Endothelial cell (in vitro differentiated cells): ENCODE measurements around the gene GLYAT. TPM values are rescaled to one million over a fixed set of nuclear protein-coding genes. Genes with fewer than 3 reads are reported as not detected.

Source experiments
- DNase-seq: peaks from one replicate; pipeline ENCODE4 v3.0.0; 2021; ENCODE audit warnings: low spot score
- H3K27ac Mint-ChIP-seq: one replicate; pipeline ENCODE4 v1.8.0; 2021; ENCODE audit warnings: mixed read lengths, inconsistent platforms; ENCODE audit not compliant: unreplicated experiment
- H3K27me3 Mint-ChIP-seq: one replicate; pipeline ENCODE4 v1.8.0; 2021; ENCODE audit warnings: mild to moderate bottlenecking, moderate library complexity, mixed read lengths, inconsistent platforms; ENCODE audit not compliant: unreplicated experiment
- H3K36me3 Mint-ChIP-seq: one replicate; pipeline ENCODE4 v1.8.0; 2021; ENCODE audit warnings: mild to moderate bottlenecking, low read depth, mixed read lengths, inconsistent platforms; ENCODE audit not compliant: unreplicated experiment
- H3K4me1 Mint-ChIP-seq: one replicate; pipeline ENCODE4 v1.8.0; 2021; ENCODE audit warnings: mild to moderate bottlenecking, mixed read lengths, inconsistent platforms; ENCODE audit not compliant: unreplicated experiment
- H3K4me3 Mint-ChIP-seq: one replicate; pipeline ENCODE4 v1.8.0; 2021; ENCODE audit warnings: mild to moderate bottlenecking, mixed read lengths, inconsistent platforms; ENCODE audit not compliant: unreplicated experiment
- H3K9me3 Mint-ChIP-seq: one replicate; pipeline ENCODE4 v1.8.0; 2021; ENCODE audit warnings: mixed read lengths, inconsistent platforms; ENCODE audit not compliant: unreplicated experiment
- CTCF ChIP-seq: fragments of 200-600 bp; sonication (generic); IDR thresholded peaks from one replicate; pipeline ENCODE4 v1.5.0; 2021; ENCODE audit warnings: antibody characterized with exemption; ENCODE audit not compliant: unreplicated experiment
- total RNA-seq: library from RNA; stranded (reverse); fragmentation: NEBNext Ultra II Directional; extraction: Animal tissue kit (Norgen Biotek cat#: 25700); gene quantifications from one replicate; pipeline ENCODE4 v1.2.1, GENCODE V29; 2021; ENCODE audit not compliant: unreplicated experiment

GLYAT gene
- total RNA-seq, 1 donor from 2014 or later: not detected

- H3K4me3 Mint-ChIP-seq: no peak overlapping the region
- peaks cover 2% of the 10 kb centered on the region for H3K36me3 Mint-ChIP-seq
- H3K9me3 Mint-ChIP-seq: no peaks in the 10 kb centered on the region
- H3K27me3 Mint-ChIP-seq: peaks cover 4% of the 10 kb centered on the region
- DNase-seq: no peak
- no peaks in the 10 kb centered on the region for H3K4me1 Mint-ChIP-seq
- H3K27ac Mint-ChIP-seq: no peak overlapping the region
- no peak for TF ChIP-seq CTCF
These were observed 42.4 kb upstream of the GLYAT start for GRCh38 chr11:58774164-58774593.

GRCh38 chr11:58773337-58773736 is 41.6 kb upstream of the GLYAT start:
- H3K36me3 Mint-ChIP-seq: peaks cover 2% of the 10 kb centered on the region
- no peak overlapping the region for H3K4me3 Mint-ChIP-seq
- peaks cover 4% of the 10 kb centered on the region for H3K27me3 Mint-ChIP-seq
- no peak for TF ChIP-seq CTCF
- no peak for DNase-seq
- H3K9me3 Mint-ChIP-seq: no peaks in the 10 kb centered on the region
- no peaks in the 10 kb centered on the region for H3K4me1 Mint-ChIP-seq
- no peak overlapping the region for H3K27ac Mint-ChIP-seq

- Mint-ChIP-seq H3K27me3 (peaks cover 4% of the 10 kb centered on the region), H3K9me3 (no peaks in the 10 kb centered on the region), H3K4me1 (no peaks in the 10 kb centered on the region), H3K36me3 (peaks cover 2% of the 10 kb centered on the region), H3K27ac (no peak overlapping the region), H3K4me3 (no peak overlapping the region)
- no peak for DNase-seq
- no peak for TF ChIP-seq CTCF
These were observed 40.9 kb upstream of the GLYAT start for GRCh38 chr11:58772329-58773285.

- Mint-ChIP-seq H3K27ac (no peak overlapping the region), H3K4me3 (no peak overlapping the region), H3K27me3 (peaks cover 4% of the 10 kb centered on the region), H3K9me3 (no peaks in the 10 kb centered on the region), H3K4me1 (no peaks in the 10 kb centered on the region), H3K36me3 (peaks cover 2% of the 10 kb centered on the region)
- no peak for DNase-seq
- TF ChIP-seq CTCF: no peak
These were observed 39.7 kb upstream of the GLYAT start for GRCh38 chr11:58771458-58771855.
